Fibroblast of skin of back (primary cell): ENCODE data around the gene OASL.
A peak's percentile ranks its signal among the peaks of the same experiment; 100 is the strongest.

ENCODE experiments used
- DNase-seq: peaks from one replicate; pipeline ENCODE4 v3.0.0-alpha.2; 2013

The OASL gene

GRCh38 chr12:120984351-120984898 lies 54.6 kb downstream of the OASL start:
- DNase-seq, result no peak

GRCh38 chr12:120983759-120984158 lies 55.3 kb downstream of the OASL start:
- DNase-seq, result no peak

GRCh38 chr12:120982659-120983058 lies 56.4 kb downstream of the OASL start:
- DNase-seq, result no peak

- DNase-seq, result no peak
These were observed 57.6 kb downstream of the OASL start for GRCh38 chr12:120981407-120981941.

GRCh38 chr12:120980800-120981368 lies 58.2 kb downstream of the OASL start:
- DNase-seq, result no peak

GRCh38 chr12:120979862-120980696 lies 59.0 kb downstream of the OASL start:
- DNase-seq, result no peak

- no peak for DNase-seq
These were observed 59.7 kb downstream of the OASL start for GRCh38 chr12:120979220-120979861.

GRCh38 chr12:120978296-120979219 lies 60.5 kb downstream of the OASL start, which contains the start of gene HNF1A:
Gene HNF1A (plus strand): TSS chr12:120978543. CDS start chr12:120978769, 226 bp downstream.
- no peak for DNase-seq

GRCh38 chr12:120977531-120978295 lies 61.3 kb downstream of the OASL start:
- DNase-seq, result no peak

GRCh38 chr12:120972870-120973543 lies 66.0 kb downstream of the OASL start:
- DNase-seq, result peak; percentile 5

- DNase-seq, result peak; percentile 53
These were observed 67.5 kb downstream of the OASL start for GRCh38 chr12:120971299-120972180.

- no peak for DNase-seq
These were observed 68.7 kb downstream of the OASL start for GRCh38 chr12:120970310-120970709.
